ENCODE data around the gene RNF7.
A peak's percentile ranks its signal among the peaks of the same experiment; 100 is the strongest.
"Not testable (repeated sequence)": the region's sequence is repeated elsewhere in the genome, so short reads cannot be mapped to it uniquely, and the experiment has no call there.

The RNF7 gene

GRCh38 chr3:141782386-141782932, 44.4 kb downstream of the RNF7 start:
- no peak for DNase-seq

GRCh38 chr3:141783632-141784031, 45.5 kb downstream of the RNF7 start:
- DNase-seq = no peak

GRCh38 chr3:141784096-141784495, 46.0 kb downstream of the RNF7 start:
- DNase-seq = no peak

- peak in 1 of 5 experiments; percentile 19 for DNase-seq
Measured at GRCh38 chr3:141784531-141784930, 46.4 kb downstream of the RNF7 start.

- no peak for DNase-seq
Measured at GRCh38 chr3:141788149-141788548, 50.1 kb downstream of the RNF7 start.

- DNase-seq = not testable (repeated sequence)
Measured at GRCh38 chr3:141788750-141789149, 50.7 kb downstream of the RNF7 start.

GRCh38 chr3:141789281-141789680, 51.2 kb downstream of the RNF7 start:
- no peak for DNase-seq

- DNase-seq = no peak
Measured at GRCh38 chr3:141790171-141790570, 52.1 kb downstream of the RNF7 start.

GRCh38 chr3:141792495-141792894, 54.4 kb downstream of the RNF7 start:
- DNase-seq = no peak

- no peak for DNase-seq
Measured at GRCh38 chr3:141793476-141794260, 55.6 kb downstream of the RNF7 start.

GRCh38 chr3:141795276-141795675, 57.2 kb downstream of the RNF7 start:
- DNase-seq = peak in 1 of 5 experiments; percentile 32

- DNase-seq = no peak
Measured at GRCh38 chr3:141795741-141796080, 57.6 kb downstream of the RNF7 start.

- peak in 4 of 5 experiments; percentile 28 to 96 (median 60) for DNase-seq
Measured at GRCh38 chr3:141796081-141796888, 58.2 kb downstream of the RNF7 start.

Measured in T-helper 2 cell (primary cell).